ENCODE data around the gene MTSS2.

The MTSS2 gene

DNA sequence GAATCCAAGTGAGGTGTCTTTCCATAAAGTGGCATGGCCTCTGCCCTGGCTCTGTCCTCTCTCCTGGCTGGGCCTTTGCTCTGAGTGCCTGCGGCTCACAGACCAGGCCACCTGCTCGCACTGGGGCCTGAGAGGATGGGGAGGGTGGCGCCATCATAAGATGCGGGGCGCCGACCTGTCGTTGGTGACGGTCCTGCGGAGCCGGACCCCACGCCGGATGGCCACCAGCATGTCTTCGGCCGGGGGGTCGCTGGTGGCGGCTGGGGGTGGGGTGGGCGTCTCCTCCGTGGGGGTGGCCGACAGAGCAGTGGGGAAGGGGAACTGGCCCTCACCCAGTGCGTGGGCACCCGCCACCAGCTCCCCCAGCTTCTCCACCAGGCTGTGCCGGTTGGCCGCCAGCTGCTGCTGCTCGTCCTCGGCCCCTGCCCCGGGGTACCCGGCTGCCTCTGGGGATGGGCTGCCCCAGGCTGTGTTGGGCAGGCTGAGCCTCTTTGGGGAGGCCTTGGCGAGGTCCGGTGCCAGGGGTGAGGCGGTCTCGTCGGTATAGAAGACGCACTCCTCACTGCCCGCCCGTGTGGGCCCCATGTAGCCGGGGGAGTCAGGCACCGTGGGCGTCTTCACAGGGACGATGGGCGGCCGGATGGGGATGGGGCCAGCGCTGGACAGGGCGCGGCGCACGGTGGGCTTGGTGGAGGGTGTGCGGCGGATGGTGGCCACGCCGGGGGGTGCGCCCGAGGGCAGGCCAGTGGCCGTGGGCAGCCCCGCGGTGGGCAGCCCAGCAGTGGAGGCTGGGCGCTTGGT lies 22.1 kb downstream of the MTSS2 start:
- H3K27me3 ChIP-seq, result no peaks in the 10 kb centered on the region
- TF ChIP-seq Cebpa-rat (IDR thresholded peaks at IDR 0.05), result no peak
- H3K9me3 ChIP-seq, result no peaks in the 10 kb centered on the region
- no peak overlapping the region for H3K4me2 ChIP-seq
- H3K9ac ChIP-seq, result no peak overlapping the region
- no peaks in the 10 kb centered on the region for H3K4me1 ChIP-seq
- peaks cover 71% of the 10 kb centered on the region for H3K36me3 ChIP-seq
- H3K4me3 ChIP-seq, result no peak overlapping the region
- H3K27ac ChIP-seq, result no peak overlapping the region
- H4K20me1 ChIP-seq, result peaks cover 40% of the 10 kb centered on the region; the same call in 1 of the 2 replicates

GRCh38 chr16:70662991-70663523 lies 22.8 kb downstream of the MTSS2 start:
- no peaks in the 10 kb centered on the region for H3K9me3 ChIP-seq
- H3K27me3 ChIP-seq, result no peaks in the 10 kb centered on the region
- no peaks in the 10 kb centered on the region for H3K4me1 ChIP-seq
- no peak for TF ChIP-seq Cebpa-rat (IDR thresholded peaks at IDR 0.05)
- peaks cover 33% of the 10 kb centered on the region; the same call in 1 of the 2 replicates for H4K20me1 ChIP-seq
- H3K9ac ChIP-seq, result no peak overlapping the region
- H3K4me3 ChIP-seq, result no peak overlapping the region
- peaks cover 64% of the 10 kb centered on the region for H3K36me3 ChIP-seq
- H3K4me2 ChIP-seq, result no peak overlapping the region
- no peak overlapping the region for H3K27ac ChIP-seq

- H3K4me2 ChIP-seq, result no peak overlapping the region
- H4K20me1 ChIP-seq, result peaks cover 25% of the 10 kb centered on the region; the same call in 1 of the 2 replicates
- H3K9me3 ChIP-seq, result no peaks in the 10 kb centered on the region
- peaks cover 55% of the 10 kb centered on the region for H3K36me3 ChIP-seq
- no peak overlapping the region for H3K9ac ChIP-seq
- no peaks in the 10 kb centered on the region for H3K4me1 ChIP-seq
- no peak overlapping the region for H3K4me3 ChIP-seq
- H3K27me3 ChIP-seq, result no peaks in the 10 kb centered on the region
- TF ChIP-seq Cebpa-rat (IDR thresholded peaks at IDR 0.05), result no peak
- no peak overlapping the region for H3K27ac ChIP-seq
Observed at GRCh38 chr16:70661918-70662641, 23.8 kb downstream of the MTSS2 start.

DNA sequence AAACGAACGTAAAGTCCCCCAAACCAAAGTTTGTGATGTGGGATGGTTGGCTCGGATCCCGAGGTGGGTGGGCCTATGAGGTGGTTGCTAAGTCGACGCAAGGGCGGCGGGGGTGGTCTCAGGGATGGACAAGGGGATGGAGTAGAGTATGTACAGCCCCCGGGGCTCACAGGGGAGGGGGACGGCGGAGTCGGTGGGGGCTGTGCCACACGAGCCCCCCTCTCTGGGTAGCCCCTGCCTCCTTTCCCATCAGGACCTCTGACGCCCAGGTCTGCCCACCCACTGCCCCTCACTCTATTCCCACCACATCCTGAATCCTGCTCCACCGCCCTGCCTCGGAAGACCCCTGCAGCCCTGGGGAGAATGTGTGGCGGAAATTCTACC lies 24.3 kb downstream of the MTSS2 start:
- Histone ChIP-seq H3K27me3 (no peaks in the 10 kb centered on the region), H3K4me2 (no peak overlapping the region), H4K20me1 (peaks cover 20% of the 10 kb centered on the region; the same call in 1 of the 2 replicates), H3K9ac (no peak overlapping the region), H3K9me3 (no peaks in the 10 kb centered on the region), H3K36me3 (peaks cover 49% of the 10 kb centered on the region), H3K27ac (no peak overlapping the region), H3K4me3 (no peak overlapping the region), H3K4me1 (no peaks in the 10 kb centered on the region)
- no peak for TF ChIP-seq Cebpa-rat (IDR thresholded peaks at IDR 0.05)

DNA sequence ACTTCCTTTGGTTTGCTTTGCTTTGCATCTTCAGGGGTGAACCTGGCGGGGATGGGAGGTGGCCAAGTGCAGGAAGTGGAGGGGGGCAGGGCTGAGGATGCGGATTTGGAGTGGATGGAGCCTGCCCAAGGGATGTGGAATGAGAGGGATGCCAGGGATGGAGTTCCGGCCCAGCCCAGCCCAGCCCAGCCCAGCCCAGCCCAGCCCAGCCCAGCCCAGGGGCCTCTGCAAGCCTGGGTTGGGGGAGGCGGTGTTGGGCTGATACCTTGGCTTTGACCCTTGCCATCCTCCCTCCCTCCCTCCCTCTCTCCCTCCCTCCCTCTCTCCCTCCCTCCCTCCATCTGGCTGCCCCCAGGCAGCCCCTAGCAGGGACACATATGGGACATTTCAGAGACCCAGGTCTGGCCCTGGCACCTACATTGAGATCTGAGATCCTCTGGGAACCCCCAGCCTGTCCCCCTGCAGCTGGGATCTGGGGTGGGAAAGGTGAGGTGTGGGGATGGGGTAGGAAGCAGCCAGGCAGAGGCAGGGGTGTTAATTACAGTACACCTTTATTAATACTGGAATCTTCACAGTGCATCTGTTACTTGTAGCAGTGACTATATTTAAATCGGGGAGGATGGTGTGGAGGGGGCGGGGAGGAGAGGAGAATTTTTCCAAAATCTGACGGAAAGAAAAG lies 25.0 kb downstream of the MTSS2 start:
- Histone ChIP-seq H3K9ac (no peak overlapping the region), H3K36me3 (peaks cover 42% of the 10 kb centered on the region), H3K9me3 (no peaks in the 10 kb centered on the region), H3K4me2 (no peak overlapping the region), H3K27me3 (no peaks in the 10 kb centered on the region), H3K4me3 (no peak overlapping the region), H3K4me1 (no peaks in the 10 kb centered on the region), H4K20me1 (peaks cover 13% of the 10 kb centered on the region; the same call in 1 of the 2 replicates), H3K27ac (no peak overlapping the region)
- no peak for TF ChIP-seq Cebpa-rat (IDR thresholded peaks at IDR 0.05)

DNA sequence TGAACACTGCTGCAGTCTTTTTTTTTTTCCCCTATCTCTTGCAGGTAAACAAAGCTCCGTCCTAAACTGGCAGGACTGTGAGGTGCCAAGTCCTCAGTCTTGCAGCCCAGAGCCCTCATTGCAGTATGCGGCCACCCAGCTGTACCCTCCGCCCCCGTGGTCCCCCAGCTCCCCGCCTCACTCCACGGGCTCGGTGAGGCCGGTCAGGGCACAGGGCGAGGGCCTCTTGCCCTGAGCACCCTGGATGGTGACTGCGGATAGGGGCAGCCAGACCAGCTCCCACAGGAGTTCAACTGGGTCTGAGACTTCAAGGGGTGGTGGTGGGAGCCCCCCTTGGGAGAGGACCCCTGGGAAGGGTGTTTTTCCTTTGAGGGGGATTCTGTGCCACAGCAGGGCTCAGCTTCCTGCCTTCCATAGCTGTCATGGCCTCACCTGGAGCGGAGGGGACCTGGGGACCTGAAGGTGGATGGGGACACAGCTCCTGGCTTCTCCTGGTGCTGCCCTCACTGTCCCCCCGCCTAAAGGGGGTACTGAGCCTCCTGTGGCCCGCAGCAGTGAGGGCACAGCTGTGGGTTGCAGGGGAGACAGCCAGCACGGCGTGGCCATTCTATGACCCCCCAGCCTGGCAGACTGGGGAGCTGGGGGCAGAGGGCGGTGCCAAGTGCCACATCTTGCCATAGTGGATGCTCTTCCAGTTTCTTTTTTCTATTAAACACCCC lies 25.7 kb downstream of the MTSS2 start:
- H3K36me3 ChIP-seq, result peaks cover 35% of the 10 kb centered on the region
- peaks cover 13% of the 10 kb centered on the region; the same call in 1 of the 2 replicates for H4K20me1 ChIP-seq
- H3K9ac ChIP-seq, result no peak overlapping the region
- no peak for TF ChIP-seq Cebpa-rat (IDR thresholded peaks at IDR 0.05)
- no peak overlapping the region for H3K27ac ChIP-seq
- no peaks in the 10 kb centered on the region for H3K9me3 ChIP-seq
- no peak overlapping the region for H3K4me3 ChIP-seq
- no peak overlapping the region for H3K4me2 ChIP-seq
- H3K4me1 ChIP-seq, result no peaks in the 10 kb centered on the region
- H3K27me3 ChIP-seq, result no peaks in the 10 kb centered on the region

GRCh38 chr16:70659546-70659945 lies 26.3 kb downstream of the MTSS2 start:
- no peak for TF ChIP-seq Cebpa-rat (IDR thresholded peaks at IDR 0.05)
- H3K9me3 ChIP-seq, result no peaks in the 10 kb centered on the region
- H3K4me1 ChIP-seq, result no peaks in the 10 kb centered on the region
- H4K20me1 ChIP-seq, result peaks cover 13% of the 10 kb centered on the region; the same call in 1 of the 2 replicates
- H3K27me3 ChIP-seq, result no peaks in the 10 kb centered on the region
- no peak overlapping the region for H3K27ac ChIP-seq
- no peak overlapping the region for H3K4me2 ChIP-seq
- no peak overlapping the region for H3K4me3 ChIP-seq
- peaks cover 29% of the 10 kb centered on the region for H3K36me3 ChIP-seq
- no peak overlapping the region for H3K9ac ChIP-seq

- H3K27me3 ChIP-seq, result no peaks in the 10 kb centered on the region
- H3K27ac ChIP-seq, result no peak overlapping the region
- H4K20me1 ChIP-seq, result peaks cover 13% of the 10 kb centered on the region; the same call in 1 of the 2 replicates
- H3K36me3 ChIP-seq, result peaks cover 23% of the 10 kb centered on the region
- H3K4me3 ChIP-seq, result no peak overlapping the region
- no peak for TF ChIP-seq Cebpa-rat (IDR thresholded peaks at IDR 0.05)
- H3K9ac ChIP-seq, result no peak overlapping the region
- H3K4me1 ChIP-seq, result peaks cover 4% of the 10 kb centered on the region; the same call in 1 of the 2 replicates
- no peaks in the 10 kb centered on the region for H3K9me3 ChIP-seq
- no peak overlapping the region for H3K4me2 ChIP-seq
Observed at GRCh38 chr16:70658921-70659320, 26.9 kb downstream of the MTSS2 start.

DNA sequence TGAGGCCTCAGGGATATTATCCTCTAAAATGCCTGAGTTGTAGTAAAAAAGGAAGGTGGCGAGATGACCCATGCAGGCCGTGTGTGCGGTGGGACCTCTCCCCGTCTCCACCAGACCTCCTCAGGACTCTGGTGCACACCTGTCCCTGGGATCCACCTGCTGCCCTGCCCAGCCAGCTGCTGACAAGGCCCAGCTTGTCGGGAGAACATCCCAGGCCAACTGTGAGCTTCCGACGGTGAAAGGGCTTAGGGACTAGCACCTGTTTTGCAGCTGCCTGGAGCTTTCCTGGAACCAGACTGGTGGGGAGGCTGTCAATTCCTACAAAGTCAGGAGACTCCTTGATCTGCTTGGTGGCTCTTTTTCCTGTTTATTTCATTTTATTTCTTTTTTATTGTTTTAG lies 27.9 kb downstream of the MTSS2 start:
- peaks cover 13% of the 10 kb centered on the region; the same call in 1 of the 2 replicates for H4K20me1 ChIP-seq
- H3K27ac ChIP-seq, result no peak overlapping the region
- peaks cover 13% of the 10 kb centered on the region for H3K36me3 ChIP-seq
- TF ChIP-seq Cebpa-rat (IDR thresholded peaks at IDR 0.05), result no peak
- no peak overlapping the region for H3K9ac ChIP-seq
- H3K4me2 ChIP-seq, result no peak overlapping the region
- H3K27me3 ChIP-seq, result no peaks in the 10 kb centered on the region
- peaks cover 7% of the 10 kb centered on the region; the same call in 1 of the 2 replicates for H3K4me1 ChIP-seq
- no peaks in the 10 kb centered on the region for H3K9me3 ChIP-seq
- no peak overlapping the region for H3K4me3 ChIP-seq
